Type B pancreatic cell (in vitro differentiated cells): ENCODE measurements around the gene TBC1D5. TPM values are rescaled to one million over a fixed set of nuclear protein-coding genes. Genes with fewer than 3 reads are reported as not detected.

Source experiments
- DNase-seq: peaks from one replicate; pipeline ENCODE4 v3.0.0; 2021; ENCODE audit warnings: mixed read lengths; ENCODE audit not compliant: unreplicated experiment; ENCODE audit errors: extremely low spot score
- H3K27ac Mint-ChIP-seq: 2 replicates; pipeline ENCODE4 v1.8.0; 2021; ENCODE audit warnings: mild to moderate bottlenecking, mixed read lengths
- H3K27me3 Mint-ChIP-seq: 2 replicates; pipeline ENCODE4 v1.8.0; 2021; ENCODE audit warnings: mixed read lengths
- H3K36me3 Mint-ChIP-seq: 2 replicates; pipeline ENCODE4 v1.8.0; 2021; ENCODE audit warnings: mixed read lengths
- H3K4me1 Mint-ChIP-seq: one replicate; pipeline ENCODE4 v1.8.0; 2021; ENCODE audit warnings: mixed read lengths; ENCODE audit not compliant: unreplicated experiment
- H3K4me3 Mint-ChIP-seq: 2 replicates; pipeline ENCODE4 v1.8.0; 2021; ENCODE audit warnings: mild to moderate bottlenecking, mixed read lengths
- H3K9me3 Mint-ChIP-seq: 2 replicates; pipeline ENCODE4 v1.8.0; 2021; ENCODE audit warnings: mixed read lengths
- CTCF ChIP-seq: fragments of 200-600 bp; sonication (generic); conservative IDR thresholded peaks from 2 replicates; pipeline ENCODE4 v1.5.0; 2021; ENCODE audit warnings: antibody characterized with exemption, mild to moderate bottlenecking
- total RNA-seq: library from RNA; stranded (reverse); gene quantifications from 2 replicates; pipeline ENCODE4 v1.2.1, GENCODE V29; 2021; ENCODE audit warnings: low replicate concordance

TBC1D5 gene
- total RNA-seq, 1 donor from 2014 or later: 48.7 TPM

DNA sequence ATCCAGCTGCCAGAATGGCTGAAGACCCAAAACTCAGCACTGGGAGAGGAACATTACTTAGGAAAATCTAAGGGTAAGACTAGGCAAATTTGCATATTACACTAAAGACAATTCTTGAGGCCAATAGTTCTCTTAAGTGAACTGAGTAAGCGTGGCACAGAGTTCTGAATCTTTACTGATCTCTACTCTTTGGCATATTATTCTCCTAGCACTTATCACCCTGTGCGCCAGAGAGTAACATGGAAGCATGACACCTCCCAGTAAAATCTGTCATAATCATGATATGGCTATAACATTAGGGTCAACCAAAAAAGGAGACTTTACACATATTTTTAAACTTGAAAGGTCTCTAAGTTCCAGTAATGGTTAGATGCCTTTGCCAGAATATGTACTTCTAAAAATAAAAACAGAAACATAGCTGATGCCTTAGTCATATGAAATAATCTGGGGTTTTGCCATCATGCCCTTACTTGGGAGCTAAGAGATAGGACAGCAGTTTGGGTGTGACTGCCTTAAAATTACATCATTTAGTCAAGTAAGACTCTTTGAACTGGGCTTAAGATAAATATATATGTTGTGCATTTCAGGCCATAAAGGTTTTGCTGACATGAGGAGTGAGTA, 567.1 kb downstream of the TBC1D5 start:
- no peak overlapping the region for H3K27ac Mint-ChIP-seq
- no peak for DNase-seq
- no peaks in the 10 kb centered on the region for H3K27me3 Mint-ChIP-seq
- no peaks in the 10 kb centered on the region for H3K9me3 Mint-ChIP-seq
- no peak overlapping the region for H3K4me3 Mint-ChIP-seq
- peaks cover 4% of the 10 kb centered on the region for H3K36me3 Mint-ChIP-seq
- no peaks in the 10 kb centered on the region for H3K4me1 Mint-ChIP-seq
- TF ChIP-seq CTCF: no peak

DNA sequence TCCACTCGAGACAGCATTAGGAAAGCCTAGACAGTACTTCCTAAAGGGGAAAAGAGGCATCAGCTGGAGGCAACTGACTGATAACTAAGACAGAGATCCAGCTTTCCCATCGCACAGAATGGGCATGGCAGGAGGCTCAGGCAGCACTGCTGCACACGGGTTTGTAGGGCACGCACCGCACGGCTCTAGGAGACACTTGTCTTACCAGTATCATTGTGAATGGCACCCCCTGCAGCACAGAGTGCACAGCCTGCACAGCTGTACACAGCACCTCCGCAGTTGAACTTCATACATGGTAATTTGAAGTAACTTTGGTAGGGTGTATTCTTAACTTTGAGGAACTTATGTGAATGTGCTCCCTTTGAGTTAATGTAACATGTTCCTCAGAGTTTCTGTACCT, 576.1 kb downstream of the TBC1D5 start:
- H3K27ac Mint-ChIP-seq: no peak overlapping the region
- H3K27me3 Mint-ChIP-seq: no peaks in the 10 kb centered on the region
- TF ChIP-seq CTCF: no peak

GRCh38 chr3:17162116-17162515, 580.3 kb downstream of the TBC1D5 start:
- H3K4me3 Mint-ChIP-seq: no peak overlapping the region
- peaks cover 5% of the 10 kb centered on the region for H3K4me1 Mint-ChIP-seq
- H3K36me3 Mint-ChIP-seq: peaks cover 15% of the 10 kb centered on the region
- no peak for DNase-seq
- no peak for TF ChIP-seq CTCF
- no peaks in the 10 kb centered on the region for H3K9me3 Mint-ChIP-seq
- no peaks in the 10 kb centered on the region for H3K27me3 Mint-ChIP-seq
- H3K27ac Mint-ChIP-seq: no peak overlapping the region

More for the DNA sequence above, 576.1 kb downstream of the TBC1D5 start:
- no peak for DNase-seq
- no peaks in the 10 kb centered on the region for H3K9me3 Mint-ChIP-seq
- no peaks in the 10 kb centered on the region for H3K4me1 Mint-ChIP-seq
- no peak overlapping the region for H3K4me3 Mint-ChIP-seq
- H3K36me3 Mint-ChIP-seq: peaks cover 9% of the 10 kb centered on the region

DNA sequence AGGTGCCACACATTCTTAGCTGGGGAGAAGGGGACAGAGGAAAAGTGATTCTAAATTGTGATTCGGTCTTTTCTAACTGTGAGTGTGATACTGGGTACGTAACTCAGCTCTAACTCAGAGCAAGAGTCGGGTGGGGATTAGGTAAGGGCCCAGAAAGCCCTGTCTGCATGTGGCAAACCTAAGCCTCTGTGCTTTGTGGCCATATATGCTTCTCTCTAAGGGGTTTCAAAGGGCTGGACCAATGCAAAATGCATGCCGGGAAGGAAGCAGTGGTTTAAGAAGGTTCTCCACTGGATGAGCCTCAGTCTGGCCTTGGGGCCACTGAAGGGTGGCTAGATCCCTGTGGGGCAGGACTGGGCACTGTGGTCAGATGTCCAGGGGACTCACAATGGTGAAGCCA, 581.8 kb downstream of the TBC1D5 start:
- no peak for DNase-seq
- Mint-ChIP-seq H3K27me3 (no peaks in the 10 kb centered on the region), H3K9me3 (no peaks in the 10 kb centered on the region), H3K27ac (no peak overlapping the region), H3K36me3 (peaks cover 10% of the 10 kb centered on the region), H3K4me1 (peaks cover 5% of the 10 kb centered on the region), H3K4me3 (no peak overlapping the region)
- TF ChIP-seq CTCF: no peak

- H3K36me3 Mint-ChIP-seq: peaks cover 16% of the 10 kb centered on the region
- H3K4me3 Mint-ChIP-seq: no peak overlapping the region
Measured at GRCh38 chr3:17158941-17159682, 583.3 kb downstream of the TBC1D5 start.

More at GRCh38 chr3:17158941-17159682, 583.3 kb downstream of the TBC1D5 start:
- Mint-ChIP-seq H3K9me3 (no peaks in the 10 kb centered on the region), H3K27me3 (no peaks in the 10 kb centered on the region), H3K4me1 (peaks cover 5% of the 10 kb centered on the region), H3K27ac (no peak overlapping the region)
- TF ChIP-seq CTCF: no peak
- DNase-seq: no peak
